Measurements from ENCODE around the gene CDCA4.
A peak's percentile ranks its signal among the peaks of the same experiment; 100 is the strongest.
"Not testable (repeated sequence)": the region's sequence is repeated elsewhere in the genome, so short reads cannot be mapped to it uniquely, and the experiment has no call there.

Gene CDCA4

DNA sequence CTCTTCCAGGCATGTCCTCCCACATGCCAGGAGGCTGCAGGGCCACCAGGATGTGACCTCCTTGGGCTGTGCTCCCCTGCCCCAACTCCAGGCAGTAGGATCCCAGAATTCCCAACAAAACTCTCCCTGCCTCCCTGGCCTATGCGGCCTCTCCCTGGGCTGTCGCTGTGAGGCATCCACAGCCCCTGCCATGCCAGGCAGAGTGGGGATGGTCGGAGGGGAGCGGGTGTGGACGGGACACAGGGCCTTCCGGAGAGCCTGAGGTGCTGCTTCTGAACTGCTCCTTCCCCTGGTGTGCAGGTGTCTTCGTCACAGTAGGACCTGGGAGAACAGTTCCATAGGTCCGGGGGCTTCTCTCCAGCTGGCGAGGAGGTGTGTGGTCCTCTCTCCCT lies 26.0 kb upstream of the CDCA4 start:
- no peak for DNase-seq (ENCODE audit: low read depth)
- no peak overlapping the region for H3K4me3 ChIP-seq (ENCODE audit: control insufficient read depth, low read depth, low read length)
- TF ChIP-seq, protein P1, sequence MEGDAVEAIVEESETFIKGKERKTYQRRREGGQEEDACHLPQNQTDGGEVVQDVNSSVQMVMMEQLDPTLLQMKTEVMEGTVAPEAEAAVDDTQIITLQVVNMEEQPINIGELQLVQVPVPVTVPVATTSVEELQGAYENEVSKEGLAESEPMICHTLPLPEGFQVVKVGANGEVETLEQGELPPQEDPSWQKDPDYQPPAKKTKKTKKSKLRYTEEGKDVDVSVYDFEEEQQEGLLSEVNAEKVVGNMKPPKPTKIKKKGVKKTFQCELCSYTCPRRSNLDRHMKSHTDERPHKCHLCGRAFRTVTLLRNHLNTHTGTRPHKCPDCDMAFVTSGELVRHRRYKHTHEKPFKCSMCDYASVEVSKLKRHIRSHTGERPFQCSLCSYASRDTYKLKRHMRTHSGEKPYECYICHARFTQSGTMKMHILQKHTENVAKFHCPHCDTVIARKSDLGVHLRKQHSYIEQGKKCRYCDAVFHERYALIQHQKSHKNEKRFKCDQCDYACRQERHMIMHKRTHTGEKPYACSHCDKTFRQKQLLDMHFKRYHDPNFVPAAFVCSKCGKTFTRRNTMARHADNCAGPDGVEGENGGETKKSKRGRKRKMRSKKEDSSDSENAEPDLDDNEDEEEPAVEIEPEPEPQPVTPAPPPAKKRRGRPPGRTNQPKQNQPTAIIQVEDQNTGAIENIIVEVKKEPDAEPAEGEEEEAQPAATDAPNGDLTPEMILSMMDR (IDR thresholded peaks at IDR 0.05; ENCODE audit: control insufficient read depth, insufficient read depth, low read depth, low read length, missing control alignments): no peak

DNA sequence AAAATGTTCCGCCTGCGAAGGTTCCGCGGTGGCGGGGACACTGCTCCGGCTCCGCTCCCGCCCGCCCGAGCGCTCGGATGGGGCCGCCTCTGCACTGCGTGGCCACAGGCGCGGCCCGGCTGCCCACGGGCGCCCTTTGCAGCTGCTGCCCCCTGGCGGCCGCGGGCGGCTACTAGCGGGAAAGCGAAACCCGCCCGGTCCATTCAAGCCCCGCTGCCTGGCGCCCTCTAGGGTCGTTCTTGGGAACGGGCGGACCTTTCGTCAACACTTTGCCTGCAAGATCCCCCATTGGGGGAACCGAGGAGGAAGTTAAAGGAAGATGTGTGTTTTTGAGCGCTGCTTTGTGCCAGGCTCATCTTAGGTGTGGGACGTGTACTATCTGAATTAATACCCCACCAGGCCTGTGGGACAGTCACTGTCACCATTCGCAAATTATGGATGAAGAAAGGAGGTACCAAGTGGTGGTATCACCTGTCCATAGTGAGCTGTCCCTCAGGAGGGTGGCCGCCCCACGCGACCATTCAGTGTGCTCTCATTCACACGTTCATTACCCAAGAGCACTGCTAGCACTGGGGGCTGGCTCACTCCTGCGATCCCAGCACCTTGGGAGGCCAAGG lies 24.9 kb upstream of the CDCA4 start:
- no peak for DNase-seq (ENCODE audit: low read depth)
- TF ChIP-seq, protein P1 (IDR thresholded peaks at IDR 0.05; ENCODE audit: control insufficient read depth, insufficient read depth, low read depth, low read length, missing control alignments): peak; percentile 98
- no peak overlapping the region for H3K4me3 ChIP-seq (ENCODE audit: control insufficient read depth, low read depth, low read length)

DNA sequence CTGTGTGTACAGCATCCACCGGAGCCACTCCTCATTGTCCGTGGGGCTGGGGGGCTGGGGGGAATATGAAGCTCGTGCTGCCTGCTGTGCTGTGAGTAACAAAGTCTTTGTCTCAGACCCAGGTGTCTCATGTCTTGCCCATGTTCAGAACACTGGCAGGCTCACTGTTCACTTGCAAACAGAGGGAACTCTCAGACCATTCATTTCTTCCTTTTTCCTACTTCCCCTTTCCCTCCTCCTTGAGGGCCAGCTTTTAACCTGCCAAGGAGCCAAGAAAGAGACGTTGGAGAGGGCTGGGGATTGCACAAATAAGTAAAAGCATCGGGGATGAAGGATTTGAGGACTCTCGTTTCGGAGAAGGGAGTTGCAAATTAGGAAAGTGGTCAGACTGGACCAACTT lies 22.8 kb upstream of the CDCA4 start:
- TF ChIP-seq, protein P1 (IDR thresholded peaks at IDR 0.05; ENCODE audit: control insufficient read depth, insufficient read depth, low read depth, low read length, missing control alignments): no peak
- DNase-seq (ENCODE audit: low read depth): no peak

GRCh38 chr14:105042813-105043212 lies 21.9 kb upstream of the CDCA4 start:
- TF ChIP-seq, protein P1 (IDR thresholded peaks at IDR 0.05; ENCODE audit: control insufficient read depth, insufficient read depth, low read depth, low read length, missing control alignments): no peak
- H3K4me3 ChIP-seq (ENCODE audit: control insufficient read depth, low read depth, low read length): no peak overlapping the region
- no peak for DNase-seq (ENCODE audit: low read depth)

More for the DNA sequence above, 22.8 kb upstream of the CDCA4 start:
- H3K4me3 ChIP-seq (ENCODE audit: control insufficient read depth, low read depth, low read length): no peak overlapping the region

- no peak overlapping the region for H3K4me3 ChIP-seq (ENCODE audit: control insufficient read depth, low read depth, low read length)
- no peak for DNase-seq (ENCODE audit: low read depth)
- TF ChIP-seq, protein P1 (IDR thresholded peaks at IDR 0.05; ENCODE audit: control insufficient read depth, insufficient read depth, low read depth, low read length, missing control alignments): no peak
These were observed 21.2 kb upstream of the CDCA4 start for GRCh38 chr14:105041841-105042765.

DNA sequence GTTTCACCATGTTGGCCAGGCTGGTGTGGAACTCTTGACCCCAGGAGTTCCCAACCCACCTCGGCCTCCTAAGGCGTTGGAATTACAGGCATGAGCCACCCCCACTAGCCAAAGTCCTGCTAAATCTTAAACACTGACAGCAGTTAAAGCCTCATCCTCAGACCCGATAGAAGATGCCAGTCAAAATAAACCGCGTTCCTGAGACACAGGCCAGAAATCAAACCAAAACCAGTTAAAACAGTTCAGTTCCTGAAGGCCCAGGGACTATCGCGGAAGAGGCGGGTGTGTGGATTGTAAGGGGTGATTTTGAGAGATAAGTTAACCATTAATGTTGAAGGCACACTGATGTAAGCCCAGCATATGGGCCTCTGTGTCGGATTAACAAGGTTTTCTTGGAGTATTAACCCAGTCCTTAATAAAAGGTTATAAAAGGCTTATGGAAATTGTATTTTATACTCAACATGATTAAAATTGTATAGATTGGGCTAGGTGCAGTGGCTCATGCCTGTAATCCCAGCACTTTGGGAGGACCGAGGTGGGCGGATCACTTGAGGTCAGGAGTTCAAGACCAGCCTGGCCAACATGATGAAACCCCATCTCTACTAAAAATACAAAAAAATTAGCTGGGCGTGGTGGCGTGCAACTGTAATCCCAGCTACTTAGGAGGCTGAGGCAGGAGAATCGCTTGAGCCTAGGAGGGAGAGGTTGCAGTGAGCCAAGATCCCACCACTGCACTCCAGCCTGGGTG lies 18.7 kb upstream of the CDCA4 start:
- DNase-seq (ENCODE audit: low read depth): no peak
- TF ChIP-seq, protein P1 (IDR thresholded peaks at IDR 0.05; ENCODE audit: control insufficient read depth, insufficient read depth, low read depth, low read length, missing control alignments): no peak
- H3K4me3 ChIP-seq (ENCODE audit: control insufficient read depth, low read depth, low read length): no peak overlapping the region

GRCh38 chr14:105035616-105036015 lies 14.7 kb upstream of the CDCA4 start:
- not testable (repeated sequence) for DNase-seq (ENCODE audit: low read depth); H3K4me3 ChIP-seq (ENCODE audit: control insufficient read depth, low read depth, low read length)
